K562 (cell line): ENCODE data around the gene FUT8. TPM values are rescaled to one million over a fixed set of nuclear protein-coding genes. Genes with fewer than 3 reads are reported as not detected.

Experiments used
- JUND ChIP-seq, 2 experiments: IDR thresholded peaks; 2 replicates in 1 of 2; 3 replicates in 1 of 2; pipeline ENCODE4 v1.6.1; 2011; ENCODE audit warnings: borderline replicate concordance in 2 of 2, low read depth in 2 of 2, low read length in 2 of 2, improper control_type of control experiment in 1 of 2, missing biosample characterization in 1 of 2, missing genetic modification characterization in 1 of 2, missing genetic modification reagents in 1 of 2
- TFAM ChIP-seq: fragments of 250-450 bp; sonication (Bioruptor Pico); conservative IDR thresholded peaks from 2 replicates; pipeline ENCODE4 v1.5.0; 2021; ENCODE audit warnings: mild to moderate bottlenecking, moderate library complexity
- ZNF184 ChIP-seq: sonication (generic); formaldehyde crosslinking; IDR thresholded peaks from 2 replicates; pipeline ENCODE4 v1.5.0; 2020; ENCODE audit warnings: missing genetic modification reagents
- ZNF444 ChIP-seq: fragments of 250-450 bp; sonication (Bioruptor Pico); IDR thresholded peaks from 2 replicates; pipeline ENCODE4 v1.4.0; 2020; ENCODE audit warnings: mild to moderate bottlenecking, moderate library complexity
- polyA plus RNA-seq, 8 experiments: library from polyadenylated mRNA; depleted of rRNA in 4 of 8; stranded (reverse) in 5 of 8; unstranded in 3 of 8; fragments of >200 nt; fragmentation: Nextera tagmentation in 2 of 8; fragmentation: Illumina TruSeq in 1 of 8; extraction: Ambion mirVana in 2 of 8; extraction: Trizol in 1 of 8; gene quantifications; 2 replicates each; pipeline versions ENCODE4 v1.2.1 to v1.2.3, GENCODE V29; 2011 to 2014; ENCODE audit warnings: inconsistent platforms in 1 of 8, missing spikeins in 1 of 8
- total RNA-seq, 7 experiments: library from RNA; depleted of rRNA in 6 of 7; stranded (reverse); fragments of >200 nt in 6 of 7; fragmentation: Illumina TruSeq in 2 of 7; extraction: Trizol in 2 of 7; gene quantifications; 2 replicates each; pipeline versions ENCODE4 v1.2.1 to v1.2.3, GENCODE V29; 2011 to 2021; ENCODE audit warnings: low replicate concordance in 1 of 7
- TF ChIP-seq, protein P1 (sequence below): fragments of 200-800 bp; sonication (Bioruptor generic); IDR thresholded peaks from 2 replicates; pipeline ENCODE4 v1.6.1; 2016; ENCODE audit warnings: missing genetic modification characterization, missing compliant biosample characterization
- TF ChIP-seq, protein P2 (sequence below): sonication (generic); formaldehyde crosslinking; IDR thresholded peaks from 2 replicates; pipeline ENCODE4 v1.8.0; 2022; ENCODE audit warnings: mild to moderate bottlenecking, missing genetic modification reagents

Gene FUT8
- total and polyA plus RNA-seq, 9 of the 15 experiments (the other 6 are each of a cell fraction or from before 2014, with no cell fraction given): 4.1 to 15.2 (median 7.8) TPM

DNA sequence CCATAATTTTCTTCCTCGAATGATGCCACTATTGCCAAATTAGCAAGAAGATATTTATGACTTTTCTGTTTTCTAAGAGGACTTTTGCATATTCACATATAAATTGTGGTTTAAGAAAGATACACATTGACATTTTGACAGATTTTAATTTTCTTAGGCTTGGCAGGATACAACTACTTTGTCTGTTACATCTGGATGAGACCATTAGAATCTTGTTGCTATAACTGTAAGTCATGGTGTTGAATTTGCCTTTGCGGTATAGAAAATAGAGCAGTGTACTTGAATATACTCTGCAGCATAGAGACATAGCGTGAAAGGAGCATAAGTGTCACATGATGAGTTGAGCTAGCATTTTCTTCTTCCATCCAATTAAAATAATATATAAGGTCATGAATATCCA, 169.3 kb downstream of the FUT8 start (continued):
- TF ChIP-seq, protein P1, sequence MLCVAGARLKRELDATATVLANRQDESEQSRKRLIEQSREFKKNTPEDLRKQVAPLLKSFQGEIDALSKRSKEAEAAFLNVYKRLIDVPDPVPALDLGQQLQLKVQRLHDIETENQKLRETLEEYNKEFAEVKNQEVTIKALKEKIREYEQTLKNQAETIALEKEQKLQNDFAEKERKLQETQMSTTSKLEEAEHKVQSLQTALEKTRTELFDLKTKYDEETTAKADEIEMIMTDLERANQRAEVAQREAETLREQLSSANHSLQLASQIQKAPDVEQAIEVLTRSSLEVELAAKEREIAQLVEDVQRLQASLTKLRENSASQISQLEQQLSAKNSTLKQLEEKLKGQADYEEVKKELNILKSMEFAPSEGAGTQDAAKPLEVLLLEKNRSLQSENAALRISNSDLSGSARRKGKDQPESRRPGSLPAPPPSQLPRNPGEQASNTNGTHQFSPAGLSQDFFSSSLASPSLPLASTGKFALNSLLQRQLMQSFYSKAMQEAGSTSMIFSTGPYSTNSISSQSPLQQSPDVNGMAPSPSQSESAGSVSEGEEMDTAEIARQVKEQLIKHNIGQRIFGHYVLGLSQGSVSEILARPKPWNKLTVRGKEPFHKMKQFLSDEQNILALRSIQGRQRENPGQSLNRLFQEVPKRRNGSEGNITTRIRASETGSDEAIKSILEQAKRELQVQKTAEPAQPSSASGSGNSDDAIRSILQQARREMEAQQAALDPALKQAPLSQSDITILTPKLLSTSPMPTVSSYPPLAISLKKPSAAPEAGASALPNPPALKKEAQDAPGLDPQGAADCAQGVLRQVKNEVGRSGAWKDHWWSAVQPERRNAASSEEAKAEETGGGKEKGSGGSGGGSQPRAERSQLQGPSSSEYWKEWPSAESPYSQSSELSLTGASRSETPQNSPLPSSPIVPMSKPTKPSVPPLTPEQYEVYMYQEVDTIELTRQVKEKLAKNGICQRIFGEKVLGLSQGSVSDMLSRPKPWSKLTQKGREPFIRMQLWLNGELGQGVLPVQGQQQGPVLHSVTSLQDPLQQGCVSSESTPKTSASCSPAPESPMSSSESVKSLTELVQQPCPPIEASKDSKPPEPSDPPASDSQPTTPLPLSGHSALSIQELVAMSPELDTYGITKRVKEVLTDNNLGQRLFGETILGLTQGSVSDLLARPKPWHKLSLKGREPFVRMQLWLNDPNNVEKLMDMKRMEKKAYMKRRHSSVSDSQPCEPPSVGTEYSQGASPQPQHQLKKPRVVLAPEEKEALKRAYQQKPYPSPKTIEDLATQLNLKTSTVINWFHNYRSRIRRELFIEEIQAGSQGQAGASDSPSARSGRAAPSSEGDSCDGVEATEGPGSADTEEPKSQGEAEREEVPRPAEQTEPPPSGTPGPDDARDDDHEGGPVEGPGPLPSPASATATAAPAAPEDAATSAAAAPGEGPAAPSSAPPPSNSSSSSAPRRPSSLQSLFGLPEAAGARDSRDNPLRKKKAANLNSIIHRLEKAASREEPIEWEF (CRISPR knock-in tag): no peak
- TF ChIP-seq ZNF184 (CRISPR knock-in tag) (no peak), JUND (IDR thresholded peaks at IDR 0.05; ENCODE audit: borderline replicate concordance, low read depth, low read length) (no peak), JUND (tag; IDR thresholded peaks at IDR 0.05; ENCODE audit: borderline replicate concordance, low read depth, low read length) (no peak), TFAM (CRISPR knock-in tag) (no peak), ZNF444 (CRISPR knock-in tag) (no peak)
- TF ChIP-seq, protein P2, sequence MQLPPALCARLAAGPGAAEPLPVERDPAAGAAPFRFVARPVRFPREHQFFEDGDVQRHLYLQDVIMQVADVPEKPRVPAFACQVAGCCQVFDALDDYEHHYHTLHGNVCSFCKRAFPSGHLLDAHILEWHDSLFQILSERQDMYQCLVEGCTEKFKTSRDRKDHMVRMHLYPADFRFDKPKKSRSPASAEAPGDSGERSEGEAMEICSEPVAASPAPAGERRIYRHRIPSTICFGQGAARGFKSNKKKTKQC (CRISPR knock-in tag): no peak
